ENCODE data around the gene B3GALT2. TPM values are rescaled to one million over a fixed set of nuclear protein-coding genes. Genes with fewer than 3 reads are reported as not detected.

Gene B3GALT2
- total and polyA plus RNA-seq, 2 donors (not counting 3 experiments of a cell fraction or from before 2014, with no cell fraction given), result not detected

DNA sequence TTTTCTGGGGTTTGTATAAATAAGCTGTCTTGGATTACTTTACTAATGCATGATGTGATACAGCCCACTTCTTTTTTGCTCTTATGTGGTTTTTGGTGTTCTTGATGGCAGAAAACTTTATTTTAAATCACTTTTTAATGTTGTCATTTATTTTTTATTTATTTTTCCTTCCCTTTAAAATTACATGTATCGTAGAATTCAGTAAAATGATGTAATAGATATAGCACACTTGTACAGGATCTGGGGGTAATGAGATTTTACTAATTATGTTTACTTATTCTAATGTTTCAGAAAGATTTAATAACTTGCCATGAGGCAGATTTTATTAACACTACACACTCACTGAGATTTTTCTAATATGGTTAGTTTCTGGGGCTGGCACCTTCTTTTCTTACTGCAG lies 701 bp upstream of the B3GALT2 start:
- Histone ChIP-seq H3K9me3 (replicated peaks; ENCODE audit: control insufficient read depth, insufficient read depth, low read length) (no peaks in the 10 kb centered on the region), H3K36me3 (ENCODE audit: control insufficient read depth in 2 of 2, extremely low read depth in 1 of 2, insufficient read depth in 2 of 2, low read length in 2 of 2) (no peaks in the 10 kb centered on the region), H3K9me1 (replicated peaks; ENCODE audit: control insufficient read depth, extremely low read depth, insufficient read depth, low read length) (peaks cover 3% of the 10 kb centered on the region), H3K4me2 (ENCODE audit: insufficient read depth, low read length) (no peak overlapping the region), H3K4me3 (replicated peaks in 1 of 3; ENCODE audit: insufficient read depth in 1 of 3, low read depth in 1 of 3, low read length in 3 of 3) (no peak overlapping the region), H2AFZ (ENCODE audit: low read depth, low read length) (no peak overlapping the region), H3K79me2 (ENCODE audit: control insufficient read depth, insufficient read depth, low read length) (peaks cover 52% of the 10 kb centered on the region), H3K27me3 (ENCODE audit: control insufficient read depth in 2 of 2, insufficient read depth in 2 of 2, low read length in 2 of 2) (no peaks in the 10 kb centered on the region), H3K27ac (ENCODE audit: insufficient read depth, low read depth, low read length) (no peak overlapping the region), H4K20me1 (replicated peaks; ENCODE audit: control insufficient read depth, extremely low read depth, insufficient read depth, low read length) (peaks cover 12% of the 10 kb centered on the region), H3K9ac (replicated peaks; ENCODE audit: extremely low read depth, insufficient read depth, low read length) (no peak overlapping the region), H3K4me1 (ENCODE audit: control insufficient read depth, extremely low read depth, insufficient read depth, low read length) (no peaks in the 10 kb centered on the region)
- no TSS peak for BruUV-seq (replicated peaks)
- TF ChIP-seq, protein P1, sequence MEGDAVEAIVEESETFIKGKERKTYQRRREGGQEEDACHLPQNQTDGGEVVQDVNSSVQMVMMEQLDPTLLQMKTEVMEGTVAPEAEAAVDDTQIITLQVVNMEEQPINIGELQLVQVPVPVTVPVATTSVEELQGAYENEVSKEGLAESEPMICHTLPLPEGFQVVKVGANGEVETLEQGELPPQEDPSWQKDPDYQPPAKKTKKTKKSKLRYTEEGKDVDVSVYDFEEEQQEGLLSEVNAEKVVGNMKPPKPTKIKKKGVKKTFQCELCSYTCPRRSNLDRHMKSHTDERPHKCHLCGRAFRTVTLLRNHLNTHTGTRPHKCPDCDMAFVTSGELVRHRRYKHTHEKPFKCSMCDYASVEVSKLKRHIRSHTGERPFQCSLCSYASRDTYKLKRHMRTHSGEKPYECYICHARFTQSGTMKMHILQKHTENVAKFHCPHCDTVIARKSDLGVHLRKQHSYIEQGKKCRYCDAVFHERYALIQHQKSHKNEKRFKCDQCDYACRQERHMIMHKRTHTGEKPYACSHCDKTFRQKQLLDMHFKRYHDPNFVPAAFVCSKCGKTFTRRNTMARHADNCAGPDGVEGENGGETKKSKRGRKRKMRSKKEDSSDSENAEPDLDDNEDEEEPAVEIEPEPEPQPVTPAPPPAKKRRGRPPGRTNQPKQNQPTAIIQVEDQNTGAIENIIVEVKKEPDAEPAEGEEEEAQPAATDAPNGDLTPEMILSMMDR (IDR thresholded peaks at IDR 0.05; ENCODE audit: extremely low read depth in 1 of 2, insufficient read depth in 1 of 2, low read depth in 1 of 2, low read length in 2 of 2), result no peak
- TF ChIP-seq, protein P2, sequence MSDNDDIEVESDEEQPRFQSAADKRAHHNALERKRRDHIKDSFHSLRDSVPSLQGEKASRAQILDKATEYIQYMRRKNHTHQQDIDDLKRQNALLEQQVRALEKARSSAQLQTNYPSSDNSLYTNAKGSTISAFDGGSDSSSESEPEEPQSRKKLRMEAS (IDR thresholded peaks at IDR 0.05; ENCODE audit: insufficient read depth, insufficient read length), result no peak
- TF ChIP-seq POLR2AphosphoS5 (IDR thresholded peaks at IDR 0.05; ENCODE audit: insufficient read depth, low read depth, low read length), result no peak
- no peak for TF ChIP-seq JUN (IDR thresholded peaks at IDR 0.05; ENCODE audit: borderline replicate concordance, insufficient read depth, insufficient read length, low read depth)
- DNase-seq (ENCODE audit: low read depth, low spot score) (no peak), FAIRE-seq (no peak)
- ChIA-PET CTCF (interaction anchor here (0.9 to 1.6 kb wide), 2 partner anchors 9 to 1108 kb away, joined by 4 read pairs; no protein-coding TSS in a partner anchor), POLR2A (no interaction called here)
- intact Hi-C loops (cut with micrococcal nuclease) (loop anchor here (10.0 kb wide), 2 partner anchors 218 to 578 kb away; no protein-coding TSS in a partner anchor), dilution Hi-C loops (cut with MboI; ENCODE audit: extremely low pct_ligation_motif_present, low sequenced_read_pairs) (no loop called here)

DNA sequence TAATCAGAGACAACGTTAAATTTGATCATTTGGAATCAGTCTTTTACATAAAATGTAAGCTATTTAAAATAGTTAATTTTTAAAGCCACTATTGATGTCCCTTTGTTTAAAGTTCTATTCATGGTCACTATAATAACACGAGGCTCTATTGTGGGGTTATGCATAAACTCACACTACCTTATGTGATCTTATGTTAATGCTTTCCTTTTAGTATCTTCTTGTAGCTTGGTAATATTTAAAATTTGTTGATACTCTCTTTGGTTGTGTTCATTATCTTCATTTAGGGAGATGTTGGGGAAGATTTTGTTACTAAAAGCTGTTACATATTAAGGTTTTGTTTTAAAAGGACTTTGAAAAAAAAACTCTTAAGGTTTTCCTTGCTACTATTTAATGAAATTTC lies 1.2 kb downstream of the B3GALT2 start:
- dilution Hi-C loops (cut with MboI; ENCODE audit: extremely low pct_ligation_motif_present, low sequenced_read_pairs) (no loop called here), intact Hi-C loops (cut with micrococcal nuclease) (loop anchor here (10.0 kb wide), 2 partner anchors 220 to 580 kb away; no protein-coding TSS in a partner anchor)
- BruUV-seq (replicated peaks), result no TSS peak
- Histone ChIP-seq H4K20me1 (replicated peaks; ENCODE audit: control insufficient read depth, extremely low read depth, insufficient read depth, low read length) (peaks cover 12% of the 10 kb centered on the region), H3K9me1 (replicated peaks; ENCODE audit: control insufficient read depth, extremely low read depth, insufficient read depth, low read length) (peaks cover 3% of the 10 kb centered on the region), H3K4me1 (ENCODE audit: control insufficient read depth, extremely low read depth, insufficient read depth, low read length) (no peaks in the 10 kb centered on the region), H3K9me3 (replicated peaks; ENCODE audit: control insufficient read depth, insufficient read depth, low read length) (no peaks in the 10 kb centered on the region), H3K4me2 (ENCODE audit: insufficient read depth, low read length) (no peak overlapping the region), H2AFZ (ENCODE audit: low read depth, low read length) (no peak overlapping the region), H3K9ac (replicated peaks; ENCODE audit: extremely low read depth, insufficient read depth, low read length) (no peak overlapping the region), H3K27me3 (ENCODE audit: control insufficient read depth in 2 of 2, insufficient read depth in 2 of 2, low read length in 2 of 2) (no peaks in the 10 kb centered on the region), H3K4me3 (replicated peaks in 1 of 3; ENCODE audit: insufficient read depth in 1 of 3, low read depth in 1 of 3, low read length in 3 of 3) (no peak overlapping the region), H3K27ac (ENCODE audit: insufficient read depth, low read depth, low read length) (no peak overlapping the region), H3K79me2 (ENCODE audit: control insufficient read depth, insufficient read depth, low read length) (peaks cover 55% of the 10 kb centered on the region), H3K36me3 (ENCODE audit: control insufficient read depth in 2 of 2, extremely low read depth in 1 of 2, insufficient read depth in 2 of 2, low read length in 2 of 2) (no peaks in the 10 kb centered on the region)
- DNase-seq (ENCODE audit: low read depth, low spot score), result no peak
- ChIA-PET POLR2A (no interaction called here), CTCF (interaction anchor here (1.2 to 2.6 kb wide), 4 partner anchors 8 to 233 kb away, joined by 3 to 11 read pairs (median 4); no protein-coding TSS in a partner anchor)
- no peak for TF ChIP-seq FOS (IDR thresholded peaks at IDR 0.05; ENCODE audit: borderline replicate concordance, insufficient read depth, low read length)
- TF ChIP-seq POLR2AphosphoS5 (IDR thresholded peaks at IDR 0.05; ENCODE audit: insufficient read depth, low read depth, low read length), result no peak
- TF ChIP-seq, protein P2 (IDR thresholded peaks at IDR 0.05; ENCODE audit: insufficient read depth, insufficient read length), result no peak
- TF ChIP-seq JUN (IDR thresholded peaks at IDR 0.05; ENCODE audit: borderline replicate concordance, insufficient read depth, insufficient read length, low read depth), result no peak
- no peak for TF ChIP-seq GATA2 (IDR thresholded peaks at IDR 0.05; ENCODE audit: insufficient read depth, insufficient read length, low read depth, low read length)
- no peak for FAIRE-seq

All from endothelial cell of umbilical vein (primary cell).